ENCODE results near the gene EBF3.

EBF3 gene

DNA sequence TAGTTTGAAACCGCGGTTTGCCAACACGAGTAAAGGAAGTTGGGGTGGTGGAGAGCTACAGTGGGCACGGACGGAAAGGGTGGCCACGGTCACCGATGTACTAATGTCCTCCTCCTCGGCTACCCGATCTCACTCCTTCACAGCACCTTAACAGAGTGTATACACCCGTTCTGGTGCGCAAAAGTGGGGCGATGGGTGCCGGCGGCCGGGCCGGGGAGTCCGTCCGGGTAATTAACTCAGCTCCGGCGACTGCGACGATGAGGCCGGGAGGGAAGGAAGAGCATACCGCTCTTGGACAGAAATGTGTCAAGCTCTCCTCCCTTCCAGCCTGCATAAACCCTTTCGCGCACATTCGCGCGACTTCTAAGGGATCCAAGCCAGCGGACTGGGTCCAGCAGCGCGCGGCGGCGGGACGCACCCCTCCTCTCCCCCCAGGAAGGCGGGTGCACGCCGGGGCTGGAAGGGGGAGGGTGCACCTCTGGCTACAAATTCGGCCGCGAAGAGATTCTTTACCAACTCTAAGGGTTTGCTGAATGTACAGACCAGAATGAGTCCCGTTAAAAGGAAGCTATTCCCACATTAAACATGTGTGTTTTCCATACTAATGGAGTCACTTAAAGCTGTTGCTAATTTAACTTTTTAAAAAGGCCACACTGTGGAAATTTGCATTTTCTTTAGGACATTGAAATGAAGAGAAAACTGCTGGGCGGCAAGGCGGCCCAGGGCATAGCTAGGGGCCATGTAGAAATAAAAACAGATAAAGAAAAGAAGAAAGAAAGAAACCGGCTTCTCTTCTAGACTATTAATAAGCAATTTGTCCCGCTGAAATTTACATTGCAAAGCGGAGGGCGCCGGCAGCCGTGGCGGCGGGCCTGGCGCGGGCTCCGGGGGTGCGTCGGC lies 6.6 kb upstream of the EBF3 start:
- DNase-seq (ENCODE audit: low read depth) = no peak

DNA sequence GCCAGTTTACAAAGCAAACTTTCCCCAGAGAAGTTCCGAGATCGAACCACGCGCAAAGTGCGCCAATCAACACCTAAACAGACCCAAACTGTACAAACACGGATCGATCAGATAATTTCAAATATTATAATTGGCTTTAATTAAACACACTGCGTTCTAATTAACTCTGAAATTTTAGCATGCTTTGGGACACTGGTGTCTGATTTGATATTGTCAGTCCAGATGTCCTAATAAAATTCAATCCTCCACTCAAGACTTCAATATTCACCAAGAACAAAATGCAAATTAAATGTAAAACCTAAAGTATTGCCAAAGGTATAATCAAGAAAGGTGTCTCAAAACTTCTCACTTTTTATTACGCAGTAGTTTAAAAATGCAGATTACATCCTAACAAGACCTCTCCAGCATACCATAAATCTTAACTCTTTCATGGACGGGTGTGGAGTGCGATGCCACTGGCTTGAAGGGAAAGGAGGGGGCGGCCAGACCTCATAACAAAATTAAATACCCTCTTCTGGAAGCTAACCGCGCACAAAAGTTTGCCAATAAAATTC lies 5.9 kb upstream of the EBF3 start:
- DNase-seq (ENCODE audit: low read depth) = no peak

DNA sequence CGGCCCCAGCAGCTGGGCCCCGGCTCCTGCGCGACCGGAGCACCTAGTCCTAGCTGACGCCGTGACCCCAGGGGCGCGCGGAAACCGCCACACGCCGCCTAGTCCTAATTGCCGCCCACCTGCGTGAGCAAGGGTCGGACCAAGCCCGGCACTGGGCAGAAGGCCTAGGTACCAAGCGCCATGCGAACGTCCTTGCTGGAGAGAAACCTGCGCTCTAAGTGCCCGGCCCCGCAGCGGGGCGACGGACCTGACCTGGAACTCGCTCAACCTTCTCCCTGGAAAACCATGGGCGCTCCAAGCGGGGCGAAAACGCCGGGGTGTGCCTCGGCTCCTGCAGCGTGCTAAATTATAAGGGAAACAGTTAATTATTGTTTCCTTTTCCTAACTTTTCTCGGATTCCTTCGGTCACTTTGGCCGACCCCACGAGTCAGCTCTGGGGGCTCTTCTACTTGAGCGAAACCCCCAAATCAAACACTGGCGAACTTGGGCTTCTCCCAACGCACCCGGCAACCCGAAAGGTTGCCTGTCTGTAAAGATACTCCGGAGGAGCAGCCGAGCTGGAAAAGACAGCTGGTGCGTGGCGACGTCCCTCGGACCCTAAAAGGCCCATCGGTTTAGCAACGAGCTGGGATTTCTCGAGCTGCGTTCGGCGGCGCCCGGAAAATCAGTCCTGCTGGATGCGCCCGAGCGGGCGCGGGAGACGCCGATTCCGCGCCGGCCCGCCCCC lies 5.3 kb upstream of the EBF3 start:
- no peak for DNase-seq (ENCODE audit: low read depth)

- DNase-seq (ENCODE audit: low read depth) = no peak
Observed at GRCh38 chr10:129968853-129969183, 4.7 kb upstream of the EBF3 start.

DNA sequence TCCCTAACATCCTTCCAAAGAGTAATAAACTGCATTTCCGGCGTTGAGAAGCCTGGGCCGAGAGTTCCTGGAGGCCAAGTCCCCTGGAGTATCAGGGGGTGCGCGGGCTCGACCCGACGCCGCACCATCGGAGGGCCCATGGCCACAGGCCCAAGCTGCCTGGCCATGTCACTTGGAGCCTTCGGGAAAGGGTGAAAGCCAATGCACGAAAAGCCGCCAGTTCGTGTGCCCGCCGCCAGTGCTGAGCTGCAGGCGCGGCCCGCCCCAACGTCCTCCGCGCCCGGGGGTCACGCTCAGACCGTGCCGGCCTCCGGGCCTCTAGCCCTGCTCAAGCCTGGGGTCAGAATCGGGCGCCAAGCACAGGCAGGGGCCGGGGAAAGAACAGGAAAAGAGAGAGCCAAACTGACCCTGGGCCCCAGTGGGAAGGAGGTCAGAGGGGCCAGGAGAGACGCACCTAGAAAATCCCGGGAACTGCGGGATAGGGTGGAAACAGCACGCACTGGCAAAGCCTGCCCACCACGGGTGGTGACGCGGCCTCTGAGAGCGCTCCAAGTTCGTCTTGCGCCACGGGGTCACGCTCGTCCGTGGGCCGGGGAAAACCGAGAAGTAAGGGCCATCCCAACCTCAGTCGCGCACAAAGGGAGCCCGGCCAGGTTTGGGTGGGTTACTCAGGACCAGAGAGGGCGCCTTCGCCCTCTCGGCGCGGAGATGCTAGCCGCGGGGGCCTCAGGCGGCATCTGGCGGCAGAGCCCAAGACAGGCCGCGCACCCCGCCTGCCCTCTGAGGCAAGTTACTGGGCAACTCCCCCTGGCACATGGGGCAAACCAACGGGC lies 4.2 kb upstream of the EBF3 start:
- DNase-seq (ENCODE audit: low read depth) = no peak

DNA sequence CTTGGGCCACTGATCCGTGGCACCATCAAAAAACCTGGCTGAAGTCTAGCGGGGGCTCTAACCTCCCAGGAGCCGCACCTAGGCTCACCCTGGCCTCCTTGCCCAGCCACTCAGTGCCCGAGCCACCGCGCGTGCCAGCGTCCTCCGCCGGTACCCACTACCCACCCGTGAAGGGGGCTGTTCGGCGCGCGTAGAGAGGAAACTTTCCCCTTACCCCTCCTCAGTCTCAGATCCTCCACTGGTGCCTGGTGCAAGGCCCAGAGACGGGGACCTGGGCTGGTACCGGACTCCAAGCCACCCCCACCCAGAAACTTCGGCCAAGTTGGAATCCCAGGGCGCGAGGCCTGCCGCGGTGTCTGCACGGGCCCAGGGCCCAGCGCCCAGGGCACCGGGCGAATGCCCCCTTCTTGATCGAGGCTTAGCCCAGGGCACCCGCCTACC lies 3.5 kb upstream of the EBF3 start:
- no peak for DNase-seq (ENCODE audit: low read depth)

GRCh38 chr10:129966889-129967578 lies 3.0 kb upstream of the EBF3 start:
- no peak for DNase-seq (ENCODE audit: low read depth)

DNA sequence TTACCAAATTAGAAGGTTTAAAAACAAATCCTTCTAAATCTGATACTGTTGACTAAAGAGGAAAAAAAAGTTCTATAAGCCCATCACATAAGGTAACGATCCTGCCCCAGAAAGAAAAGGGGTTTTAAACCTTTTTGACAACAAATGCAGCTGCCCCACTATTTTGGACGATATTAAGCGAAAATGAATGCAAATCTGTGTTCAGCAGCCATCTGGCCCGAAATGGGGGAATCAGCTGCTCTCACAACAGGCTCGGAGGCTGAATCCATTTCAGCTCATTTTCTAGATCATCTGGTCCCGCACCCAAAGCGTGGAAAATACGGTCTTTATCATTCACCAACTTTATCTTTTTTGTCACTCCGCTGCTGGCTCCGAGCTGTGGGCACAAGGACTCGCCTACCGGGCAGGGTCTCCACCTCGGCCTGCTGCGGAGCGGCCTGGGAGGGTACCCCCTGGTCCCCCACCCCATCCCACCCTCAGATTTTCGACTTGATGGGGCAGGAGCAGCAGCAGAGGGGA lies 2.4 kb upstream of the EBF3 start:
- no peak for DNase-seq (ENCODE audit: low read depth)

- no peak for DNase-seq (ENCODE audit: low read depth)
Observed at GRCh38 chr10:129965959-129966358, 1.9 kb upstream of the EBF3 start.

GRCh38 chr10:129965425-129965808 lies 1.3 kb upstream of the EBF3 start:
- DNase-seq (ENCODE audit: low read depth) = no peak

- no peak for DNase-seq (ENCODE audit: low read depth)
Observed at GRCh38 chr10:129964611-129965424, 744 bp upstream of the EBF3 start.

DNA sequence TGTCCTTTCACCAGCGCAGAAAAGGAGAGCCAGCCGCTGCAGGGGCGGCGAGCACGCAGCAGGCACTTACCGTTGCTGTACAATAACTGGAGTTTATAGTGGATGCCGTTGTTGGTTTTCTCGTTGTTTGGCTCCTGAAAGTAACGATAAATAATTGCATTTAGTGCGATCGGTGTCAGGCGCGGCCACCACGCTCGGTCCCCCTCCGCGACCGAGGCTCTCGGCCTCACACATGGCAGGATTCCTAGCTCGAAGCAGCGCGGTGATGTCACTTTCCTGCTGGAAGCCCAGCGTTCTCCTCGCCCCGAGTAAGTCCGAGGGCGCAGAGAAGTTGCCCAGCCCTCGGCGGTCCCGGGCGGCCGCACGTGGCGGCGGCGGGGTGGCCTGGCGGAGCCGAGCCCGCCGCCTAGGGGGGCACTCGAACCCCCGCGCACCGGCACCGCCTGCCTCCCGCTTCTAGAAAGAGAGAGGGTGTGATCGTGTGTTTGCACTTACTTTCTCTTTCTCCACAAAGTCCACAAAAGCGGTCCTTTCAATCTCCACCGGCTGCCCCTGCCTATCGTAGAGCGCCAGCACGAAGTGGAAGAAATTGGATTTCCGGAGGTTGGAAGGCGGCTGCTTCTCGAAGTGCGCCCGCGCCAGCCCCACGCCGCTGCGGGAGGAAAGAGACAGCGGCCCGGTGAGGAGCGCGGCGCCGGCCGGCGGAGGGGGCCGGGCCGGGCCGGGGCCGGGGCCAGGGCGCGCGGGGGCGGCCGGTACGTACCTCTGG lies 1.0 kb downstream of the EBF3 start:
- no peak for DNase-seq (ENCODE audit: low read depth)

GRCh38 chr10:129962031-129962871 lies 1.8 kb downstream of the EBF3 start:
- no peak for DNase-seq (ENCODE audit: low read depth)

GRCh38 chr10:129961157-129961701 lies 2.8 kb downstream of the EBF3 start:
- DNase-seq (ENCODE audit: low read depth) = no peak

GRCh38 chr10:129960481-129961156 lies 3.5 kb downstream of the EBF3 start:
- DNase-seq (ENCODE audit: low read depth) = no peak

DNA sequence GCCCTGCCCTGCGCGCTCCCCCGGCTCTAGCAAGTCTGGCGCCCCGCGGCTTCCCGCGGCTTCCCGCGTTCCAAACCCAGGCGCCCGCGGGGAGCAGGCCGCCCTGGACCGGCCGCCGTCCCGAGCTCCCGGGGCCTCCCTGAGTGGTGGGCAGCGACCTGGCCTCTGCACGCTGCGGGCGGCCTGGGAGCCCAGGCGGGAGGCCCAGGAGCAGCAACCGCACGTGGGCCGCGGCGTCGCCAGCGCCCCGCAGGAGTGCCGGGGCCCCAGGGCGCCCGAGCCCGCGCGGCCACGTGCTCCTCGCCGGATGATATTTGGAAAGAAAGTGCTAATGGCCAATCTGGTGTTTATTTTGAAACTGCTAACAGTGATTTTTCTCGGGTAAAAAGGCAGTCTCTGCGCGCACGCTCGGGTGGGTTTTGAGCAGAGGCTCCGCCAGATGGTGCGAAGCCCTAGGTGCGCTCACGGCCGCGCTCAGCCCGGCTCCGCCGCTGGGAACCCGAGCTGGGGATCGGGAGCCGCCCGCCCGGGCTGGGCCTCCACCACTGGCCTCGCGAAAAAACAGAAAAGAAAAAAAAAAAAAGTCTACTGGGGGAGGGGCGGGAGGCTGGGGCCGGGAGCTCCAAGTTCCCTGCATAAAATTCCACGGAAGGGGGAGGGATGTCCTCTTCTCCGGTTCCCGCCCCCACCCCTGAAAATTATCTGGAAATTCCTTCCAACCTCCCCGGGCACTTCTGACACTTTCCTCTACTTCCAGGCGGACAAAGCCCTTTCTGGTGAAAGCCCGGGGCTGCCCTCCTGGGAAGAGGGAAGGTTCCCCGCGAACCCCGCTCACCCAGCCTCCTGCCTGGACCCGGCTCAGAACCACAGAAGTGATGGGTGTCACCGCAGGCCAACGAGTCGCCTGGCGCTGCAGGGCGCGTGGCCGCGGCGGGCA lies 4.3 kb downstream of the EBF3 start:
- no peak for DNase-seq (ENCODE audit: low read depth)

Measured in HS-27A (cell line).